HG02852 (cell line): ENCODE data around the gene RAB3GAP2.
"Not testable (repeated sequence)": the region's sequence is repeated elsewhere in the genome, so short reads cannot be mapped to it uniquely, and the experiment has no call there.

Experiments used
- ATAC-seq: cut with Tn5 transposase; IDR thresholded peaks from one replicate; pipeline ENCODE4 v1.9.1; 2021; ENCODE audit warnings: mild to moderate bottlenecking, moderate library complexity; ENCODE audit not compliant: unreplicated experiment

The RAB3GAP2 gene

DNA sequence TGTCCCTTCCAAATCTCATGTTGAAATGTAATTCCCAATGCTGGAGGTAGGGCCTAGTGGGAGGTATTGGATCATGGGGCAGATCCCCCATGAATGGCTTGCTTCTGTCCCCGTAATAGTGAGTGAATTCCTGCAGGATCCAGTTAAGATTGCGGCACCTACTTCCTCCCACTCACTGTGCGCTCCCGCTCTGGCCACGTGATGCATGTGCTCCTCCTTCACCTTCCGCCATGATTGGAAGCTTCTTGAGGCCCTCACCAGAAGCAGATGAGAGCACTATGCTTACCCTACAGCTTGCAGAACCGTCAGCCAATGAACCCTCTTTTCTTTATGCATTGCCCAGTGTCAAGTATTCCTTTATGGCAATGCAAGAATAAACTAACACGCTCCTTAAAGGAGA lies 14.9 kb upstream of the RAB3GAP2 start:
- ATAC-seq: no peak

DNA sequence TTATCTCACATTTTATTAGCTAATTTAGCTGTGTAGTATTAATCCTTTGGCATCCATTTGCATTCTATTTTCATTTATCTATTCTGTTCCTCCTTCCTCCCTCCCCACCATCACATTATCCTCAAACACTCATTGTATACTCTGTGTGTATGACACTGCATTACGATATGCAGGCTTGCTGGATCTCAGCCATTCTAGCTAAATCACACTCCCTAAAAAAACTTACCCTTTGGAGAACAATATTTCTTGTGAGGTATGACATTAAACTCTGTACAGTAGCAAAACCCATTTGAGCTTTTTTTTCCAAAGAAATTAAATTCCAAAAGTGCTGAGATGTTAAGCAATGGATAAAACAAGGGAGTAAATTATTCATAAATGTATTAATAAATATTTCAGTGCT lies 11.4 kb upstream of the RAB3GAP2 start:
- ATAC-seq: no peak

DNA sequence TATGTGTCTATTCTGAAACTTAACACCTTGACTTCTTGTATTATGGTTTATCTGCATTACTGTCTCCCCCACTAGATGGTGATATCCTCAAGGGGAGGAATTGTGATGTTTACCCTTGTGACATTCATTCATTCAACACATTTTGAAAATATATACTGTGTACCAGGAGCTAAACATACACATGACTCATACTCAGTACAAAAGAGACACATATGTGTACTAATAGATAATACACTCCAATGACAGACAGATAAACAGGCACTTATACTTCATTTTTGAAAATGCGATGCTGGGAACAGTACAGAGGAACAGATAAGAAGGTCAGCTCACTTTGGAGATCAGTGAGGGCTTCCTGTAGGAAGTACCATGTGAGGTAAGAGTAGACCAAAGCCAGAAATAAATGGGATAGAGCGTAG lies 8.9 kb upstream of the RAB3GAP2 start:
- no peak for ATAC-seq

DNA sequence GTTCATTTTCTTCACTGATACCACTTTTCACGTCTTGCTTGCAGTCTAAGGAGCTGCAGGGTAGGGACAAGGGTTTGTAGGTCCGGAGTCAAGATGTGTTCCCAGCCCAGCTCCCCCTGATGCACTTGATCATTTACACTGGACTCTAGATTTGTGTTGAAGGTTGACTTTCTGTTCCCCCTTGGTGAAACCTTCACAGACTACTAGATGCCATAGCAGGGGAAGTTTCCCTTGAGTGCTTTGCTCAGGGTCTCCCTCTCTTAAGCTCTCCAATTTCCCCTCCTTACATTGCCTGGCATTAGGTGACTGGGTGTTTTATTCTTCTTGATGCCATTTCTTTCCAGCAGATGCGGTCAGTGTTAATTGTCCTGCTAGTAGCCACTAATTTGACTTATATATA lies 8.0 kb upstream of the RAB3GAP2 start:
- no peak for ATAC-seq

DNA sequence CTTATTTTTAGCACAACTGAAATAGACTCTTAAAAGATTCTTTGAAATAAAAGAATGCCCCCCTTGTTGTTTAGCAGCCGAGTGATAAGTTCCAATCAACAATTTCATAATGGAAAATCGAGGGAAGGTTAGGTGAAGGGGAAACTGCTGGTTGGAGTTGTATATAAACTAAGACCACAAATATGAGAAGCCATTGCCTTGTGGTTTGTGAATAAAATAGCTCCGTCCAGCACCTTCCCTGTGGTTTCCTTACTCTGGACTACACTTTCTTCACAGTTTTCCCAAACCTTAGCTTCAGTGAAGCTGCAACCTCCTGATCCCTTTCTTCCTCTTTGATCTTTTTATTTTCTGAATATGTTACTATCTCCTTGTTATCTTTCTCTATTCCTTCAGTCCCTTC lies 6.7 kb upstream of the RAB3GAP2 start:
- ATAC-seq: no peak

DNA sequence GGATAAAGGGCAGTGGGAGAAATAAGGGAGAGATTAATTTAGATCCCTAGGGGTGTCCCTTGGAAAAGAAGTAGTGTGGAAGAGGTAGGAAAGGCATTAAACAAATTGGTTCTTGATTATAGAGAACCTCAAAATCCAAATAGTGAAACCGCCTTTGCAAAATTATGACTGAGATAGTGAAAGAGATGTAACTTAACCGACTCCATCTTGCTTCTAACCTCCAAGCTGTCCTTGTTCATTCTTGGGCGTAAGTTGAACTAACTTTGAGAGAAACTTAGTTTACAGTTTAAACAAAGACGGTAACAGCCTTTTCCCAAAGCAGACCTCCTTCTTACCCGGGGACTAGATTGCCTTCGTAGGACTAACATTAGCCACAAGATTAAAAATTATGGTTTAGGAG lies 3.2 kb upstream of the RAB3GAP2 start:
- no peak for ATAC-seq

DNA sequence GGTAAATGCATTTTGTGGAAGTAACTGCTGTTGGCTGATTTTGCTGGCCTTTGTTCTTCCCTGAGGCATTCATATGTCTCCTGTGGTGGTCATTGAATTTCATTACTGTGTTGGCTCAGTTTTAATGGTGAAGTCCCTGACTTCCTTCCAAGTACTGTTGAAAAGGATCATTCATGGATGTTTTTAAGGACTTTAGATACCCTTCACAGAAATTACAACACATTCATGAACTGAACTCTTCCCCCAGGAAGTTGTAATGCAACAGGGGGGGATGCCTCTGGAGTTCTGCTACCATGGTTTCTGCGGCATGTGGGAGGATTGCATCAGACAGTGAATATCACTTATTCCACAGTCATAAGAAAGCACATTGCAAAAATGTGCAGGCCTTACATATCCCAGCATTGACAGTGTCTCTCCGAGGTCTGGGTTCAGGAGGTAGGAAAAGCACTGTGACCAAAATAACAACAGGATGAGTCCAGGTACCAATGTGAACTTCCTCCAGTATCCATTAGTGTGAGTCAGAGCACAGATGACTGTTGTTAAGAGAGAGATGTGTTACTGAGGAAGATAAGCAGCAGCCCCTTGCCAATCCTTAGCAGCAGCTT lies 2.1 kb upstream of the RAB3GAP2 start:
- no peak for ATAC-seq

DNA sequence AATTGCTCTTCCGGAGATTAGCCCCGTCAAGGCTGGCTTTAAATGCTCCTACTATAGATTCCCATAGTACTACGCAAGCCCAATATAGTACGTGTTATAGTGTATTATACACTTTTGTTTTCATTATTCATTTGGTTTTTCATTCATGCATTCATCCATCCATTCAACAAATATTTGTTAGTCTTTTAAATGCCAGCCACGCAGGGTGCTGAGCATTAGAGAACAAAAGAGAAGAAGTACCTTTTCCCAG lies 513 bp upstream of the RAB3GAP2 start:
- no peak for ATAC-seq

DNA sequence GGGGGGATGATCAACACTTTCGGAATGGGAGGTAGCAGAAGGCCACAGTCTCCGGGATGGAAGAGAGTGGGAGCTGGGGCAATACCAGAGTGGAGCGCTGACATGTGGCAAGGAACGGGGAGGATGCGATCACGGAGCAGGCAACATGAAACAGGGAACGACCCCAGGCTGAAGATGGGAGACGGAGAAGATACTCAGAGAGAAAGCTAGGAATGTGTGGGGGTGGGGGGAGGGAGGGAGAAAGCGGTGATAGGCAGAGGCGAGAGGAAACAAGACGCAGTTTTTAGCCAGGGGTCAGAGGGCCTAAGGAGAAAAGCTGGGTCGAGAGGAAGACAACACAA lies 577 bp downstream of the RAB3GAP2 start:
- peak; percentile 1 for ATAC-seq

DNA sequence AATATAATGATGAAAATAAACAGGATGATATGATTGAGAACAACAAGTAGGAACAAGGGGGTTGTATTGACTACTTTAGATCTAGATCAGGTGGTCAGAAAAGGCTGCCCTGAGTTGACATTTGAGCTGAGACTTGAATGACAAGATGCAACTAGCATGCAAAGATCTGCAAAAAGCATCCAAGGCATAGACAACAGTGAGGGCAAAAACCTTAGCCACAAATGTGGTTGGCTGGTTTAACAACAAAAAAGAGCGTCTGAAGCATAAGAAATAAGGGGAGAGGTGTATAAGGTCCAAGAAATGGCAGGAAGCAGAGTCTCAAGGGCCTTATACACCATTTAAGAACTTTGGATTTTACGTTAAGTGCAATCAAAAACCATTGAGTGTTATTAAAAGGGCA lies 3.2 kb downstream of the RAB3GAP2 start:
- ATAC-seq: no peak

DNA sequence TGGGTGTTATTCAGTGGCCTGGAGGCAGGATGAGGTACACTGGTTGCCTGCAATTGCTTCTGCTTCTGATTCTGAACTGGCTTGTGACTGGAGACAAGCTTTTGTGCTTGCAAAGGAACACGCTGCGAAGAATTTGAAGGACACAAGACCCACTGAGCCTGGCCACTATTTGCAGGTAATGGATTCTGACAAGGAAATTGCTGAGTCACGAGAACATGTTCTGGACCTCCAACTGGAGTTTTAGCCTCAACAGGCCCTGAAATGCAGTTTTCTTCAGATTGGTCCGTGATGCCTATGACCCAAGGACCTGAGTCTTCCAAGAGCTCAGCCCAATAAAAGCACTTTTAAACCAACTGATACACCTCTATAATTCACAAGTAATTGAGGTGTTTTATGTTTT lies 4.6 kb downstream of the RAB3GAP2 start:
- ATAC-seq: no peak

DNA sequence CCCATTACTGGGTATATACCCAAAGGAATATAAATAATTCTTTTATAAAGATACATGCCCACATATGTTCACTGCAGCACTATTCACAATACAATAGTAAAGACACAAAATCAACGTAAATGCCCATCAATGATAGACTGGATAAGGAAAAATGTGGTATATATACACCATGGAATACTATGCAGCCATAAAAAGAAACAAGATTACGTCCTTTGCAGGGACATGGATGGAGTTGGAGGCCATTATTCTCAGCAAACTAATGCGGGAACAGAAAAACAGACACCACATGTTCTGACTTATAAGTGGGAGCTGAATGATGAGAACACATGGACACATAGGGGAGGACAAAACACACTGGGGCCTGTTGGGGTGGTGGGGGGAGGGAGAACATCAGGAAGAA lies 12.0 kb downstream of the RAB3GAP2 start:
- not testable (repeated sequence) for ATAC-seq

DNA sequence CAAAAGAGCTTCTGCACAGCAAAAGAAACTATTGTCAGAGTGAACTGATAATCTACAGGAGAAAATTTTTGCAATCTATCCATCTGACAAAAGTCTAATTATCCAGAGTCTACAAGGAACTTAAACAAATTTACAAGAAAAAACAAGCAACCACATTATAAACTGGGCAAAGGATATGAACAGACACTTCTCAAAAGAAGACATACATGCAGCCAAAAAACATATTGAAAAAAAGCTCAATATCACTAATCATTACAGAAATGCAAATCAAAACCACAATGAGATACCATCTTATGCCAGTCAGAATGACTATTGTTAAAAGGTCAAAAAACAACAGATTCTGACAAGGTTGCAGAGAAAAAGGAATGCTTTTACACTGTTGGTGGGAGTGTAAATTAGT lies 12.5 kb downstream of the RAB3GAP2 start:
- ATAC-seq: not testable (repeated sequence)

DNA sequence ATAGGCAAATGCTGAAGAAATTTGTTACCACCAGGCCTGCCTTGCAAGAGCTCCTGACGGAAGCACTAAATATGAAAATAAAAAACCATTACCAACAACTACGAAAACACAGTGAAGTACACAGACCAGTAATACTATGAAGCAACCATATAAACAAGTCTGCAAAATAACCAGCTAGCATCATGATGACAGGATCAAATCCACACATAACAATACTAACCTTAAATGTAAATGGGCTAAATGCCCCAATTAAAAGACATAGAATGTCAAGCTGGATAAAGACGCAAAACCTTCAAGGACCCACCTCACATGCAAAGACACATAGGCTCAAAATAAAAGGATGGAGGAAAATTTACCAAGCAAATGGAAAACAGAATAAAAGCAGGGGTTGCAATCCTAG lies 16.1 kb downstream of the RAB3GAP2 start:
- ATAC-seq: not testable (repeated sequence)

DNA sequence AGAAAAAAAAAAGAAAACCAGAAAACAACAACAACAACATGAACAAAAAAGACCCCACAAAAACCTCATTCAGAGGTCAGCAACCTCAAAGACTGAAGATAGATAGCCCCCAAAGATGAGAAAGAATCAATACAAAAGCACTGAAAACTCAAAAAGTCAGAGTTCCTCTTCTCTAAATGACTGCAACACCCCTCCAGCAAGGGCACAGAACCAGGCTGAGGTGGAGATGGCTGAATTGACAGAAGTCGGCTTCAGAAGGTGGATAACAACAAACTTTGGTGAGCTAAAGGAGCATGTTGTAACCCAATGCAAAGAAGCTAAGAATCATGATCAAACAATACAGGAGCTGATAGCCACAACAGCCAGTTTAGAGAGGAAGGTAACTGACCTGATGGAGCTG lies 17.0 kb downstream of the RAB3GAP2 start:
- peak; percentile 59 for ATAC-seq

DNA sequence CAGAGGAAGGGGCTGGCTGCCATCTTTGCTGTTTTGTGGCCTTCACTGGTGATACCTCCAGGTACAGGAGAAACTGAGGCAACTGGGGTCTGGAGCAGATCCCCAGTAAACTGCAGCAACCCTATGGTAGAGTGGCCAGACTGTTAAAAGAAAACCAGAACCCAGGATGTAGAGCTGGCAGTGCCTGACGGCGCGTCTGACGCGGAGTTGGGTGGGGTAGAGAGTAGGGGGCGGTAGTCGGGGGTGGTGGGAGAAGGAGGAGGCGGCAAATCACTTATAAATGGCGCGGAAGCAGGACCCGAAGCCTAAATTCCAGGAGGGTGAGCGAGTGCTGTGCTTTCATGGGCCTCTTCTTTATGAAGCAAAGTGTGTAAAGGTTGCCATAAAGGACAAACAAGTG lies 19.0 kb downstream of the RAB3GAP2 start:
- not testable (repeated sequence) for ATAC-seq

DNA sequence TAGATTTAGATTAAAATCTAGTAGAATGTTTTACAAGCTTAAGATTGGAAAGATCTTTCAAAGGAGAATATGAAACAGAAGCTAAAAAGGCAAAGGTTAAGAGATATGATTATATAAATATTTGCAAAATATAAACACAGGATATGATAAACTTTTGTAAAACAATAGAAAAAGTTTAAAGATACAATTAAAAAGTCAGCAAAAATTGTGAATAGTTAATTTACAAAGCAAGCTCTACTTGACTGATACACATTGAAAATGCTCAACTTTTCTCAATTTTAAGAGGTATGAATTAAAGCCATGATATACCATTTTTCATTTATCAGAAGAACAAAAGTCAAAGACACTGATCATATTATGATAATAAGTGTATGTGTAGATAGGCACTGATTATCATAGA lies 21.0 kb downstream of the RAB3GAP2 start:
- ATAC-seq: no peak

DNA sequence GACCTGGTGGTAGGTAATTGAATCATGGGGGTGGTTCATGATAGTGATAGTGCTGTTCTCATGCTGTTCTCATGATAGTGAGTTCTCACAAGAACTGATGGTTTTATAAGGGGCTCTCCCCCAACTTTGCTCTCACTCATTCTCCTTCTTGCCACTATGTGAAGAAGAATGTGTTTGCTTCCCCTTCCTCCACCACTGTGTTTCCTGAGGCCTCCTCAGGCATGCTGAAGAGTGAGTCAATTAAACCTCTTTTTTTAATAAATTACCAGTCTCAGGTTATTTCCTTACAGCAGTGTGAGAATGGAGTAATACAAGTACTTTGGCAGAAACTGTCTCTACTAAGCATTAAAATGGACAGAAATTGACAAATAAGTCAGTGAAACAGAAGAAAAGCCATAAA lies 21.6 kb downstream of the RAB3GAP2 start:
- ATAC-seq: no peak

DNA sequence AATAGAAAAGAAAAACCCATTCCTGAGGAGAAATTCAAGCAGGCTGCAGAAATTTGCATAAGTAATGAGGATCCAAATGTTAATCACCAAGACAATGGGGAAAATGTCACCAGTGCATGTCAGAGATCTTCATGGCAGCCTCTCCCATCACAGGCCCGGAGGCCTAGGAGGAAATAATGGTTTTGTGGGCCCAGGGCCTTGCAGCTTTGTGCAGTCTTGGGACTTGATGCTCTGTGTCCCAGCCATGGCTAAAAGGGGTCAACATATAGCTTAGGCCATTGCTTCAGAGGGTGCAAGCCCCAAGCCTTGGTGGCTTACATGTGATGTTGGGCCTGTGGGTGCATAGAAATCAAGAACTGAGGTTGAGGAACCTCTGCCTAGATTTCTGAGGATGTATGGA lies 22.7 kb downstream of the RAB3GAP2 start:
- no peak for ATAC-seq

DNA sequence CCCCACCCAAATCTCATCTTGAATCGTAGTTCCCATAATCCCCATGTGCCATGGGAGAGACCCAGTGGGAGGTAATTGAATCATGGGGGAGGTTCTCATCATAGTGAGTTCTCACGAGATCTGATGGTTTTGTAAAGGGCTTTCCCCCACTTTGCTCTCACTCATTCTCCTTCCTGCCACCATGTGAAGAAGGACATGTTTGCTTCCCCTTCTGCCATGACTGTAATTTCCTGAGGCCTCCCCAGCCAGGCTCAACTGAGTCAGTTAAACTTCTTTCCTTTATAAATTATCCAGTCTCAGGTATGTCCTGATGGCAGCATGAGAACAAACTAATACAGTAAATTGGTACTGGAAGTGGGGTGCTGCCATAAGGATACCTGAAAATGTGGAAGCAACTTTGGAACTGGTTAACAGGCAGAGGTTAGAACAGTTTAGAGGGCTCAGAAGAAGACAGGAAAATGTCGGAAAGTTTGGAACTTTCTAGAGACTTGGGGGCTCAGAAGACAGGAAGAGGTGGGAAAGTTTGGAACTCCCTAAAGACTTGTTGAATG lies 23.5 kb downstream of the RAB3GAP2 start:
- ATAC-seq: not testable (repeated sequence)

DNA sequence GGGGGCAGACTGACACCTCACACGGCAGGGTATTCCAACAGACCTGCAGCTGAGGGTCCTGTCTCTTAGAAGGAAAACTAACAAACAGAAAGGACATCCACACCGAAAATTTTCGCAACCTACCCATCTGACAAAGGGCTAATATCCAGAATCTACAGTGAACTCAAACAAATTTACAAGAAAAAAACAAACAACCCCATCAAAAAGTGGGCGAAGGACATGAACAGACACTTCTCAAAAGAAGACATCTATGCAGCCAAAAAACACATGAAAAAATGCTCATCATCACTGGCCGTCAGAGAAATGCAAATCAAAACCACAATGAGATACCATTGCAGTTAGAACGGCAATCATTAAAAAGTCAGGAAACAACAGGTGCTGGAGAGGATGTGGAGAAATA lies 26.4 kb downstream of the RAB3GAP2 start:
- ATAC-seq: not testable (repeated sequence)

DNA sequence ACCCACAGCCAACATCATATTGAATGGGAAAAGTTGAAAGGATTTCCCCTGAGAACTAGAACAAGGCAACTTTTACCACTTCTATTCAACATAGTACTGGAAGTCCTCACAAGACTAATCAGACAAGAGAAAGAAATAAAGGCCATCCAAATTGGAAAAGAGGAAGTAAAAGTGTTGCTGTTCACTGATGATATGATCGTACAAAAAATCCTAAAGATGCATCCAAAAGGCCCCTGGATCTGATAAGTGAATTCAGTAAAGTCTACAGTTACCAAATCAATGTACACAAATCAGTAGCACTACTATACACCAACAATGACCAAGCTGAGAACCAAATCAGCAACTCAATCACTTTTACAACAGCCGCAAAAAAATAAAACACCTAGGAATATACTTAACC lies 28.3 kb downstream of the RAB3GAP2 start:
- ATAC-seq: no peak

DNA sequence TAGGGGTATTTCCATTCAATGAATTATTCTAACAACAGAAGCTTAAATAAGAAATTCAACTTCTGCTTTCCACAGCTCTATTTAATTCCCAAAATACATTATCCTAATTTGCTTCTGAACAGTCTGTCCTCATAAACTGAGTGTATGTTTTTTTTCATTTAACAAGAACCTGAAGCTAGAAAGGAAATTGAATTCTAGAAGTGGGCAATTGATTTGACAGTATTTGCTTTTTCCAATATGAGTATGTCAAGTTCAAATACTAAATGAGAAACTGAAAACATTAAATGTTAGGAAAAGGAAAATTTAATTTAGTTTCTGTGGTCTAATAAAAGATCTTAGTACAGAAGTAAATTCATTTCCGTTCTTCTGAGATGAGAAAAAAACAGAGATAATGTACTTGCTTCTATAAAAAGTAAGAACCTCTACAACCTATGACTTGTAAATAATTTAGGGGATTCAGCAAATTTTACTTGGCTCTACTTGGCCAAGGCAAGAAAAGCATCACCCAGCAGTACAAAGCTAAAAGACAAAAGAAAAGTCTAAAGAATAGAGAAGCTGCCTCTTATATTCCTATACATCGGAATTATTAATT lies 31.1 kb downstream of the RAB3GAP2 start:
- peak; percentile 53 for ATAC-seq
